ENCODE results near the gene TMEM119. TPM values are rescaled to one million over a fixed set of nuclear protein-coding genes. Genes with fewer than 3 reads are reported as not detected.
A peak's percentile ranks its signal among the peaks of the same experiment; 100 is the strongest.
"Not testable (repeated sequence)": the region's sequence is repeated elsewhere in the genome, so short reads cannot be mapped to it uniquely, and the experiment has no call there.

Gene TMEM119
- total RNA-seq, 3 donors from 2014 or later, result 0.08 to 0.54 TPM; not detected in 1

- DNase-seq (no peak), ATAC-seq (no peak)
- no peaks in the 10 kb centered on the region for H3K36me3 Mint-ChIP-seq (ENCODE audit: insufficient read depth)
- H3K4me1 Mint-ChIP-seq (ENCODE audit: low read depth), result peaks cover 49% of the 10 kb centered on the region
- no peaks in the 10 kb centered on the region for H3K9me3 Mint-ChIP-seq
- H3K27me3 Mint-ChIP-seq (ENCODE audit: low read depth), result no peaks in the 10 kb centered on the region
- no peak overlapping the region for H3K4me3 Mint-ChIP-seq
These were observed 40.4 kb upstream of the TMEM119 start for GRCh38 chr12:108638141-108638827.

GRCh38 chr12:108637222-108637971, 39.5 kb upstream of the TMEM119 start:
- Mint-ChIP-seq H3K4me1 (ENCODE audit: low read depth) (peaks cover 55% of the 10 kb centered on the region), H3K9me3 (no peaks in the 10 kb centered on the region), H3K27me3 (ENCODE audit: low read depth) (no peaks in the 10 kb centered on the region), H3K4me3 (no peak overlapping the region), H3K36me3 (ENCODE audit: insufficient read depth) (no peaks in the 10 kb centered on the region)
- ATAC-seq (no peak), DNase-seq (no peak)

- Mint-ChIP-seq H3K4me3 (peak overlapping the region; percentile 17), H3K36me3 (ENCODE audit: insufficient read depth) (no peaks in the 10 kb centered on the region), H3K27me3 (ENCODE audit: low read depth) (no peaks in the 10 kb centered on the region), H3K9me3 (no peaks in the 10 kb centered on the region), H3K4me1 (ENCODE audit: low read depth) (peaks cover 61% of the 10 kb centered on the region)
- DNase-seq (no peak), ATAC-seq (no peak)
These were observed 38.3 kb upstream of the TMEM119 start for GRCh38 chr12:108635997-108636808.

- no peaks in the 10 kb centered on the region for H3K27me3 Mint-ChIP-seq (ENCODE audit: low read depth)
- H3K36me3 Mint-ChIP-seq (ENCODE audit: insufficient read depth), result no peaks in the 10 kb centered on the region
- DNase-seq (peak; percentile 23), ATAC-seq (peak; percentile 15 to 26)
- no peaks in the 10 kb centered on the region for H3K9me3 Mint-ChIP-seq
- peak overlapping the region; percentile 86 for H3K4me3 Mint-ChIP-seq
- peaks cover 64% of the 10 kb centered on the region for H3K4me1 Mint-ChIP-seq (ENCODE audit: low read depth)
These were observed 37.5 kb upstream of the TMEM119 start for GRCh38 chr12:108635201-108635996.

GRCh38 chr12:108634341-108634751, 36.5 kb upstream of the TMEM119 start:
- DNase-seq (peak; percentile 45), ATAC-seq (peak in 1 of 2 donors; percentile 10)
- Mint-ChIP-seq H3K4me1 (ENCODE audit: low read depth) (peaks cover 67% of the 10 kb centered on the region), H3K36me3 (ENCODE audit: insufficient read depth) (no peaks in the 10 kb centered on the region), H3K27me3 (ENCODE audit: low read depth) (no peaks in the 10 kb centered on the region), H3K4me3 (peak overlapping the region; percentile 86), H3K9me3 (no peaks in the 10 kb centered on the region)

- Mint-ChIP-seq H3K4me3 (peak within 1 kb of the TSS; percentile 86), H3K9me3 (no peaks in the 10 kb centered on the region), H3K4me1 (ENCODE audit: low read depth) (peaks cover 68% of the 10 kb centered on the region), H3K27me3 (ENCODE audit: low read depth) (no peaks in the 10 kb centered on the region), H3K36me3 (ENCODE audit: insufficient read depth) (no peaks in the 10 kb centered on the region)
- DNase-seq (peak; percentile 76), ATAC-seq (peak; percentile 69)
These were observed 35.8 kb upstream of the TMEM119 start, which contains the start of gene SELPLG for GRCh38 chr12:108633534-108634248. Gene SELPLG, minus strand, starts transcription at chr12:108633894. Its CDS starts 9,587 bp downstream, at chr12:108624307.

- no peak for ATAC-seq
- Mint-ChIP-seq H3K9me3 (no peaks in the 10 kb centered on the region), H3K27me3 (ENCODE audit: low read depth) (no peaks in the 10 kb centered on the region), H3K36me3 (ENCODE audit: insufficient read depth) (no peaks in the 10 kb centered on the region), H3K4me3 (peak overlapping the region; percentile 86), H3K4me1 (ENCODE audit: low read depth) (peaks cover 73% of the 10 kb centered on the region)
- DNase-seq, result no peak
These were observed 35.2 kb upstream of the TMEM119 start for GRCh38 chr12:108633081-108633533.

GRCh38 chr12:108631261-108631660, 33.4 kb upstream of the TMEM119 start:
- not testable (repeated sequence) for H3K9me3 Mint-ChIP-seq; DNase-seq; ATAC-seq; H3K36me3 Mint-ChIP-seq (ENCODE audit: insufficient read depth); H3K27me3 Mint-ChIP-seq (ENCODE audit: low read depth)
- H3K4me1 Mint-ChIP-seq (ENCODE audit: low read depth), result peaks cover 78% of the 10 kb centered on the region
- peak overlapping the region; percentile 86 for H3K4me3 Mint-ChIP-seq

- no peak for DNase-seq
- Mint-ChIP-seq H3K27me3 (ENCODE audit: low read depth) (no peaks in the 10 kb centered on the region), H3K4me1 (ENCODE audit: low read depth) (peaks cover 75% of the 10 kb centered on the region), H3K4me3 (peak overlapping the region; percentile 86), H3K9me3 (no peaks in the 10 kb centered on the region), H3K36me3 (ENCODE audit: insufficient read depth) (no peaks in the 10 kb centered on the region)
- ATAC-seq, result no peak
These were observed 32.8 kb upstream of the TMEM119 start for GRCh38 chr12:108630481-108631207.

- H3K4me3 Mint-ChIP-seq, result peak overlapping the region; percentile 86
- H3K4me1 Mint-ChIP-seq (ENCODE audit: low read depth), result peaks cover 75% of the 10 kb centered on the region
- no peaks in the 10 kb centered on the region for H3K9me3 Mint-ChIP-seq
- ATAC-seq (peak; percentile 53 to 58), DNase-seq (peak; percentile 53)
- H3K36me3 Mint-ChIP-seq (ENCODE audit: insufficient read depth), result peaks cover 4% of the 10 kb centered on the region
- no peaks in the 10 kb centered on the region for H3K27me3 Mint-ChIP-seq (ENCODE audit: low read depth)
These were observed 32.1 kb upstream of the TMEM119 start for GRCh38 chr12:108629824-108630476.

GRCh38 chr12:108629151-108629550, 31.3 kb upstream of the TMEM119 start:
- DNase-seq (no peak), ATAC-seq (no peak)
- Mint-ChIP-seq H3K4me3 (peak overlapping the region; percentile 86), H3K36me3 (ENCODE audit: insufficient read depth) (peaks cover 7% of the 10 kb centered on the region), H3K4me1 (ENCODE audit: low read depth) (peaks cover 68% of the 10 kb centered on the region), H3K9me3 (no peaks in the 10 kb centered on the region), H3K27me3 (ENCODE audit: low read depth) (no peaks in the 10 kb centered on the region)

GRCh38 chr12:108627134-108627920, 29.4 kb upstream of the TMEM119 start:
- DNase-seq (no peak), ATAC-seq (no peak)
- H3K4me1 Mint-ChIP-seq (ENCODE audit: low read depth), result peaks cover 64% of the 10 kb centered on the region
- H3K4me3 Mint-ChIP-seq, result peak overlapping the region; percentile 26
- H3K36me3 Mint-ChIP-seq (ENCODE audit: insufficient read depth), result peaks cover 20% of the 10 kb centered on the region
- H3K9me3 Mint-ChIP-seq, result no peaks in the 10 kb centered on the region
- no peaks in the 10 kb centered on the region for H3K27me3 Mint-ChIP-seq (ENCODE audit: low read depth)

All from activated T-cell treated with anti-CD3 and anti-CD28 coated beads, Interleukin-2, amount 50 U/mL, for 4 hours (primary cell).